HG02623 (cell line): ENCODE results near the gene RIPPLY2.

Source experiments
- ATAC-seq: cut with Tn5 transposase; IDR thresholded peaks from one replicate; pipeline ENCODE4 v1.9.1; 2021; ENCODE audit warnings: moderate library complexity; ENCODE audit not compliant: unreplicated experiment

Gene RIPPLY2

GRCh38 chr6:83859410-83860358 is 6.5 kb downstream of the RIPPLY2 start, which contains the start of gene CYB5R4:
CYB5R4 (plus strand) TSS chr6:83859689; CDS start chr6:83859783, 94 bp downstream.
- ATAC-seq, result peak; percentile 98

GRCh38 chr6:83860359-83860755 is 7.2 kb downstream of the RIPPLY2 start:
- ATAC-seq, result no peak

- no peak for ATAC-seq
These were observed 7.8 kb downstream of the RIPPLY2 start for GRCh38 chr6:83860782-83861495.

GRCh38 chr6:83862776-83863471 is 9.8 kb downstream of the RIPPLY2 start:
- no peak for ATAC-seq

- no peak for ATAC-seq
These were observed 13.9 kb downstream of the RIPPLY2 start for GRCh38 chr6:83867043-83867442.

- no peak for ATAC-seq
These were observed 14.5 kb downstream of the RIPPLY2 start for GRCh38 chr6:83867527-83868161.

- ATAC-seq, result no peak
These were observed 15.5 kb downstream of the RIPPLY2 start for GRCh38 chr6:83868639-83869038.

GRCh38 chr6:83870649-83871048 is 17.5 kb downstream of the RIPPLY2 start:
- no peak for ATAC-seq

GRCh38 chr6:83872386-83873118 is 19.4 kb downstream of the RIPPLY2 start:
- no peak for ATAC-seq

GRCh38 chr6:83873869-83874268 is 20.7 kb downstream of the RIPPLY2 start:
- no peak for ATAC-seq

GRCh38 chr6:83875843-83876242 is 22.7 kb downstream of the RIPPLY2 start:
- ATAC-seq, result no peak

- no peak for ATAC-seq
These were observed 25.9 kb downstream of the RIPPLY2 start for GRCh38 chr6:83878902-83879644.

GRCh38 chr6:83879746-83880145 is 26.6 kb downstream of the RIPPLY2 start:
- no peak for ATAC-seq

- no peak for ATAC-seq
These were observed 30.1 kb downstream of the RIPPLY2 start for GRCh38 chr6:83883240-83883639.

GRCh38 chr6:83884523-83884922 is 31.4 kb downstream of the RIPPLY2 start:
- peak; percentile 83 for ATAC-seq

GRCh38 chr6:83885984-83886383 is 32.8 kb downstream of the RIPPLY2 start:
- ATAC-seq, result no peak

GRCh38 chr6:83889621-83890020 is 36.5 kb downstream of the RIPPLY2 start:
- no peak for ATAC-seq

GRCh38 chr6:83890520-83890919 is 37.4 kb downstream of the RIPPLY2 start:
- no peak for ATAC-seq

- no peak for ATAC-seq
These were observed 38.4 kb downstream of the RIPPLY2 start for GRCh38 chr6:83891586-83891985.
